Upper lobe of right lung (tissue), 1 donor: Measurements from ENCODE around the gene CHRNB2. TPM values are rescaled to one million over a fixed set of nuclear protein-coding genes. Genes with fewer than 3 reads are reported as not detected.

Source experiments
- ATAC-seq: fragments of 200-7000 bp; cut with Tn5 transposase; one replicate; pipeline ENCODE4 v1.9.1; 2020; ENCODE audit warnings: mild to moderate bottlenecking, moderate library complexity
- DNase-seq: peaks from one replicate; pipeline ENCODE4 v3.0.0-alpha.2; 2020
- H3K27ac ChIP-seq: fragments of 200-600 bp; one replicate; pipeline ENCODE4 v1.8.0; 2022
- H3K27me3 ChIP-seq: fragments of 200-600 bp; one replicate; pipeline ENCODE4 v1.8.0; 2022; ENCODE audit warnings: mild to moderate bottlenecking
- H3K36me3 ChIP-seq: fragments of 200-600 bp; one replicate; pipeline ENCODE4 v1.8.0; 2022
- H3K4me1 ChIP-seq: fragments of 200-600 bp; one replicate; pipeline ENCODE4 v1.8.0; 2022
- H3K4me3 ChIP-seq: fragments of 200-600 bp; one replicate; pipeline ENCODE4 v1.8.0; 2022; ENCODE audit warnings: mild to moderate bottlenecking
- H3K9me3 ChIP-seq: fragments of 200-600 bp; one replicate; pipeline ENCODE4 v1.8.0; 2022
- CTCF ChIP-seq: fragments of 200-600 bp; IDR thresholded peaks from one replicate; pipeline ENCODE4 v1.8.0; 2022; ENCODE audit warnings: antibody characterized with exemption
- intact Hi-C: fragments of 100-400 bp; cut with DNase I; formaldehyde crosslinking; loops from one replicate; pipeline ENCODE4 v1.11.0; 2022
- total RNA-seq: library from RNA; stranded (reverse); fragmentation: NEBNext Ultra II Directional; extraction: Animal tissue kit (Norgen Biotek cat#: 25700); gene quantifications from one replicate; pipeline ENCODE4 v1.2.1, GENCODE V29; 2021
- donor health status: DM: no; HTN: yes; CAD: no; lungs with severe emphysema.

The CHRNB2 gene
- total RNA-seq, 1 donor from 2014 or later, result not detected

DNA sequence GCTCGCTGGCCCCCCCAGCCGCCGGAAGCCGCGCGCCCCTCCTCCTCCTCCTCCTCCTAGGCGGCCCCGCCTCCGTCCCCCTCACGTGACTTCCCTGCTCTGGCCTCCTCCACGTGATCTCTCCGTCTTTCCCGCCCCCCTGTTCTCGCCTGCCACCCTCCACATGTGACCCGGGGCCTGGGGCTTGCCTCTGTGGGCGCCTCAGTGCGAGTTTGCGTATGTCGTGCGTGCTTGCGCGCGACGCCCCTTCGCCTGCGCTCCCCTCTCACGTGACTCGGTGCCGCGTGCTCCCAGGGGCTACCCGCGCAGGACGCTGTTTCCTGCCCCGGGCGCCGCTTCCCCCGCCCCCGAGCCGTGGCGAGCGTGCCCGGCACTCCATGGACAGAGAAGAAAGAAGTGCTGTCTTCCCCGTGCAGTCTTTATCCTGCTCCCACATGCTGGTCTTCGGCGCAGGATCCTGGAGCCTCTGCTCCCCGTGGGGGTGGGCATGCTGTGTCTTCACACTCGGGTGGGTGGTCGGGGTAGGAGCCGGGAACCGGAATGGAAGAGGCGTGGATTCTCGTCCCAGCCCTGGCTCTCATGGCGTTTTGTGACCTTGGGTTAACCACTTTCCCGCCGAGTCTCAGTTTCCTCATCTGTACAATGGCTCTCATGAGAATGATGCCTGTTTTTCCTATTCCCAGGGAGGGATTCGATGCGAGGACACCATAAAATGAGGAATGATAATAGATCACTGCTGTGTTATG lies 8.7 kb upstream of the CHRNB2 start:
- H3K4me1 ChIP-seq, result peaks cover 25% of the 10 kb centered on the region
- ATAC-seq, result peak; percentile 96

GRCh38 chr1:154559466-154560044 lies 8.0 kb upstream of the CHRNB2 start:
- Histone ChIP-seq H3K36me3 (peaks cover 13% of the 10 kb centered on the region), H3K4me3 (peak overlapping the region; percentile 61), H3K4me1 (peaks cover 25% of the 10 kb centered on the region), H3K27ac (peak overlapping the region; percentile 79), H3K9me3 (no peaks in the 10 kb centered on the region), H3K27me3 (no peaks in the 10 kb centered on the region)
- DNase-seq, result peak; percentile 84
- peak; percentile 94 for TF ChIP-seq CTCF
- ATAC-seq, result peak; percentile 77
- intact Hi-C loops, result loop anchor here (10.0 kb wide), 1 partner anchor 315 kb away; the partner anchor contains the start of gene KCNN3

More for the DNA sequence above, 8.7 kb upstream of the CHRNB2 start:
- intact Hi-C loops, result no loop called here
- H3K27me3 ChIP-seq, result no peaks in the 10 kb centered on the region
- H3K4me3 ChIP-seq, result peak overlapping the region; percentile 61
- DNase-seq, result peak; percentile 100
- peak overlapping the region; percentile 79 for H3K27ac ChIP-seq
- no peaks in the 10 kb centered on the region for H3K9me3 ChIP-seq
- peaks cover 20% of the 10 kb centered on the region for H3K36me3 ChIP-seq
- no peak for TF ChIP-seq CTCF

DNA sequence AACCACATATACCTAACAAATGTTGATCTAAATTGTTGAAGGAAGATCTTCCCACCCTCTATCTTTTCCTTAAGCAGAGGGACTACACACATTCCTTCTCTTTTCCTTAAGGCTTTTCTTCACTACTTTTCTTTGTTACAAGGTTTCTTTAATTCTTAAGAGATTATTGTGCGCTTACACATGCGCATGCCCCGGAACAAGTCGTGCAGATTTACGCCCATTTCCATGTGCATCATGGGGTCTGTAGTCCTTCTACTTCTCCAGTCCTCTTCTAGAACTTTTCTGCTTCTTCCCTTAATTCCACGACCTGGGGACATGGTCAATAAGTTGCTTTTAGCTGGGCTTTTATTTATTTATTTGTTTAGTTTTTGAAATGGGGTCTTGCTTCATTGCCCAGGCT lies 1.7 kb upstream of the CHRNB2 start:
- intact Hi-C loops, result loop anchor here (10.0 kb wide), 1 partner anchor 309 kb away; the partner anchor contains the start of gene KCNN3
- H3K27me3 ChIP-seq, result peaks cover 11% of the 10 kb centered on the region
- no peak for ATAC-seq

GRCh38 chr1:154568157-154568815 lies 708 bp downstream of the CHRNB2 start:
- H3K9me3 ChIP-seq, result no peaks in the 10 kb centered on the region
- no peak for TF ChIP-seq CTCF
- no peak overlapping the region for H3K27ac ChIP-seq
- H3K36me3 ChIP-seq, result no peaks in the 10 kb centered on the region
- no peaks in the 10 kb centered on the region for H3K4me1 ChIP-seq
- ATAC-seq (no peak), DNase-seq (no peak)
- intact Hi-C loops, result loop anchor here (10.0 kb wide), 1 partner anchor 307 kb away; the partner anchor contains the start of gene KCNN3
- H3K27me3 ChIP-seq, result peaks cover 11% of the 10 kb centered on the region
- H3K4me3 ChIP-seq, result no peak overlapping the region

More for the DNA sequence above, 1.7 kb upstream of the CHRNB2 start:
- no peaks in the 10 kb centered on the region for H3K36me3 ChIP-seq
- H3K4me1 ChIP-seq, result no peaks in the 10 kb centered on the region
- H3K9me3 ChIP-seq, result no peaks in the 10 kb centered on the region
- no peak overlapping the region for H3K4me3 ChIP-seq
- DNase-seq, result no peak
- no peak overlapping the region for H3K27ac ChIP-seq
- no peak for TF ChIP-seq CTCF

DNA sequence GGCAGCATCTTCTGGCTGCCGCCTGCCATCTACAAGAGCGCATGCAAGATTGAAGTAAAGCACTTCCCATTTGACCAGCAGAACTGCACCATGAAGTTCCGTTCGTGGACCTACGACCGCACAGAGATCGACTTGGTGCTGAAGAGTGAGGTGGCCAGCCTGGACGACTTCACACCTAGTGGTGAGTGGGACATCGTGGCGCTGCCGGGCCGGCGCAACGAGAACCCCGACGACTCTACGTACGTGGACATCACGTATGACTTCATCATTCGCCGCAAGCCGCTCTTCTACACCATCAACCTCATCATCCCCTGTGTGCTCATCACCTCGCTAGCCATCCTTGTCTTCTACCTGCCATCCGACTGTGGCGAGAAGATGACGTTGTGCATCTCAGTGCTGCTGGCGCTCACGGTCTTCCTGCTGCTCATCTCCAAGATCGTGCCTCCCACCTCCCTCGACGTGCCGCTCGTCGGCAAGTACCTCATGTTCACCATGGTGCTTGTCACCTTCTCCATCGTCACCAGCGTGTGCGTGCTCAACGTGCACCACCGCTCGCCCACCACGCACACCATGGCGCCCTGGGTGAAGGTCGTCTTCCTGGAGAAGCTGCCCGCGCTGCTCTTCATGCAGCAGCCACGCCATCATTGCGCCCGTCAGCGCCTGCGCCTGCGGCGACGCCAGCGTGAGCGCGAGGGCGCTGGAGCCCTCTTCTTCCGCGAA lies 3.8 kb downstream of the CHRNB2 start:
- no peak overlapping the region for H3K4me3 ChIP-seq
- H3K9me3 ChIP-seq, result no peaks in the 10 kb centered on the region
- H3K36me3 ChIP-seq, result no peaks in the 10 kb centered on the region
- DNase-seq (no peak), ATAC-seq (no peak)
- TF ChIP-seq CTCF, result no peak
- no peaks in the 10 kb centered on the region for H3K4me1 ChIP-seq
- peaks cover 11% of the 10 kb centered on the region for H3K27me3 ChIP-seq
- intact Hi-C loops, result no loop called here
- H3K27ac ChIP-seq, result no peak overlapping the region
